GM23338 (cell line): ENCODE data around the gene ALPG. TPM values are rescaled to one million over a fixed set of nuclear protein-coding genes. Genes with fewer than 3 reads are reported as not detected.

Experiments used
- ATAC-seq: fragments of 200-7000 bp; cut with Tn5 transposase; 3 replicates; pipeline ENCODE4 v1.9.1; 2020
- DNase-seq: peaks from one replicate; pipeline ENCODE4 v3.0.0-alpha.2; 2015; ENCODE audit warnings: low spot score
- H2AFZ ChIP-seq: fragments of 200-600 bp; sonication (generic); 2 replicates; pipeline ENCODE4 v1.8.0; 2016; ENCODE audit warnings: antibody characterized with exemption, mild to moderate bottlenecking, moderate library complexity
- H3F3A ChIP-seq: fragments of 200-600 bp; sonication (generic); replicated peaks from 2 replicates; pipeline ENCODE4 v1.8.0; 2017; ENCODE audit warnings: antibody characterized with exemption, mixed run types, low read depth
- H3K27ac ChIP-seq: fragments of 200-600 bp; sonication (generic); 2 replicates; pipeline ENCODE4 v1.6.1; 2016; ENCODE audit warnings: low read depth
- H3K27me3 ChIP-seq: fragments of 200-600 bp; sonication (generic); 2 replicates; pipeline ENCODE4 v1.8.0; 2016; ENCODE audit warnings: mild to moderate bottlenecking, mixed run types, moderate library complexity; ENCODE audit not compliant: insufficient read depth
- H3K36me3 ChIP-seq: fragments of 200-600 bp; sonication (generic); 2 replicates; pipeline ENCODE4 v1.8.0; 2016; ENCODE audit warnings: mild to moderate bottlenecking; ENCODE audit not compliant: insufficient read depth
- H3K4me1 ChIP-seq: fragments of 200-600 bp; sonication (generic); 2 replicates; pipeline ENCODE4 v1.8.0; 2016; ENCODE audit warnings: mild to moderate bottlenecking, moderate library complexity; ENCODE audit not compliant: insufficient read depth
- H3K4me2 ChIP-seq: fragments of 200-600 bp; sonication (generic); 2 replicates; pipeline ENCODE4 v1.7.1; 2017; ENCODE audit warnings: mixed run types
- H3K4me3 ChIP-seq: fragments of 200-600 bp; sonication (generic); 2 replicates; pipeline ENCODE4 v1.6.1; 2016; ENCODE audit warnings: mixed run types
- H3K79me2 ChIP-seq: fragments of 200-600 bp; sonication (generic); replicated peaks from 2 replicates; pipeline ENCODE4 v1.8.0; 2017; ENCODE audit warnings: mild to moderate bottlenecking; ENCODE audit not compliant: insufficient read depth
- H3K9me2 ChIP-seq: fragments of 200-600 bp; sonication (generic); 2 replicates; pipeline ENCODE4 v1.8.0; 2017; ENCODE audit not compliant: insufficient read depth
- H4K20me1 ChIP-seq: fragments of 200-600 bp; sonication (generic); replicated peaks from 2 replicates; pipeline ENCODE4 v1.8.0; 2017; ENCODE audit warnings: mild to moderate bottlenecking; ENCODE audit not compliant: insufficient read depth
- H3K27ac Mint-ChIP-seq: 2 replicates; pipeline ENCODE4 v1.8.0; 2020; ENCODE audit warnings: inconsistent platforms, mild to moderate bottlenecking, moderate library complexity, mixed read lengths
- H3K27me3 Mint-ChIP-seq: 3 replicates; pipeline ENCODE4 v1.8.0; 2022; ENCODE audit warnings: low read depth, mild to moderate bottlenecking, moderate library complexity, mixed read lengths, inconsistent platforms; ENCODE audit not compliant: insufficient read depth, poor library complexity
- H3K36me3 Mint-ChIP-seq: 3 replicates; pipeline ENCODE4 v1.8.0; 2021; ENCODE audit warnings: low read depth, mild to moderate bottlenecking, inconsistent platforms, moderate library complexity, mixed read lengths
- H3K4me1 Mint-ChIP-seq: 3 replicates; pipeline ENCODE4 v1.8.0; 2020; ENCODE audit warnings: mild to moderate bottlenecking, inconsistent platforms, mixed read lengths
- H3K4me3 Mint-ChIP-seq: 3 replicates; pipeline ENCODE4 v1.8.0; 2021; ENCODE audit warnings: moderate library complexity, mild to moderate bottlenecking, inconsistent platforms, mixed read lengths
- H3K9me3 Mint-ChIP-seq: 3 replicates; pipeline ENCODE4 v1.8.0; 2020; ENCODE audit warnings: moderate library complexity, mild to moderate bottlenecking, inconsistent platforms, mixed read lengths
- CREB1 ChIP-seq: fragments of 250-450 bp; sonication (Bioruptor Pico); IDR thresholded peaks from 2 replicates; pipeline ENCODE4 v1.5.0; 2020; ENCODE audit warnings: low read depth, mild to moderate bottlenecking, moderate library complexity
- ETS1 ChIP-seq: IDR thresholded peaks from 2 replicates; pipeline ENCODE4 v1.6.1; 2016; ENCODE audit warnings: antibody characterized with exemption
- EZH2 ChIP-seq: fragments of 200-600 bp; sonication (generic); IDR thresholded peaks from one replicate; pipeline ENCODE4 v1.8.0; 2017; ENCODE audit warnings: antibody characterized with exemption, mild to moderate bottlenecking, low read depth; ENCODE audit not compliant: unreplicated experiment
- EZH2phosphoT487 ChIP-seq: fragments of 200-600 bp; sonication (generic); IDR thresholded peaks from one replicate; pipeline ENCODE4 v1.8.1; 2018; ENCODE audit warnings: antibody characterized with exemption; ENCODE audit not compliant: unreplicated experiment
- JUNB ChIP-seq: IDR thresholded peaks from one replicate; pipeline ENCODE4 v1.6.1; 2016; ENCODE audit warnings: antibody characterized with exemption; ENCODE audit not compliant: unreplicated experiment
- NANOG ChIP-seq: IDR thresholded peaks from 2 replicates; pipeline ENCODE4 v1.6.1; 2016; ENCODE audit warnings: antibody characterized with exemption, borderline replicate concordance
- POLR2AphosphoS5 ChIP-seq: IDR thresholded peaks from 2 replicates; pipeline ENCODE4 v1.6.1; 2016; ENCODE audit warnings: antibody characterized with exemption, low read depth
- REST ChIP-seq: IDR thresholded peaks from one replicate; pipeline ENCODE4 v1.6.1; 2018; ENCODE audit warnings: antibody characterized with exemption; ENCODE audit not compliant: unreplicated experiment
- STAT1 ChIP-seq: IDR thresholded peaks from one replicate; pipeline ENCODE4 v1.6.1; 2016; ENCODE audit warnings: antibody characterized with exemption; ENCODE audit not compliant: unreplicated experiment
- ZNF114 ChIP-seq: fragments of 250-450 bp; sonication (Bioruptor Pico); IDR thresholded peaks from 2 replicates; pipeline ENCODE4 v1.5.0; 2020; ENCODE audit warnings: mild to moderate bottlenecking, moderate library complexity
- ZNF331 ChIP-seq: fragments of 250-450 bp; sonication (Bioruptor Pico); IDR thresholded peaks from 2 replicates; pipeline ENCODE4 v1.5.0; 2020; ENCODE audit warnings: low read depth, mild to moderate bottlenecking, moderate library complexity
- polyA plus RNA-seq: library from polyadenylated mRNA; unstranded; fragments of >200 nt; fragmentation: Nextera tagmentation; extraction: Ambion mirVana; gene quantifications from 2 replicates; pipeline ENCODE4 v1.2.1, GENCODE V29; 2016
- total RNA-seq: library from RNA; depleted of rRNA; stranded (reverse); fragments of >200 nt; shearing (Covaris generic); gene quantifications from 2 replicates; pipeline ENCODE4 v1.2.3, GENCODE V29; 2014
- TF ChIP-seq, protein P1 (sequence below): fragments of 250-450 bp; sonication (Bioruptor Pico); IDR thresholded peaks from 2 replicates; pipeline ENCODE4 v1.5.0; 2020; ENCODE audit warnings: mild to moderate bottlenecking, moderate library complexity

The ALPG gene
- total and polyA plus RNA-seq, 2 experiments from 2014 or later = 0.89 to 2.5 TPM

DNA sequence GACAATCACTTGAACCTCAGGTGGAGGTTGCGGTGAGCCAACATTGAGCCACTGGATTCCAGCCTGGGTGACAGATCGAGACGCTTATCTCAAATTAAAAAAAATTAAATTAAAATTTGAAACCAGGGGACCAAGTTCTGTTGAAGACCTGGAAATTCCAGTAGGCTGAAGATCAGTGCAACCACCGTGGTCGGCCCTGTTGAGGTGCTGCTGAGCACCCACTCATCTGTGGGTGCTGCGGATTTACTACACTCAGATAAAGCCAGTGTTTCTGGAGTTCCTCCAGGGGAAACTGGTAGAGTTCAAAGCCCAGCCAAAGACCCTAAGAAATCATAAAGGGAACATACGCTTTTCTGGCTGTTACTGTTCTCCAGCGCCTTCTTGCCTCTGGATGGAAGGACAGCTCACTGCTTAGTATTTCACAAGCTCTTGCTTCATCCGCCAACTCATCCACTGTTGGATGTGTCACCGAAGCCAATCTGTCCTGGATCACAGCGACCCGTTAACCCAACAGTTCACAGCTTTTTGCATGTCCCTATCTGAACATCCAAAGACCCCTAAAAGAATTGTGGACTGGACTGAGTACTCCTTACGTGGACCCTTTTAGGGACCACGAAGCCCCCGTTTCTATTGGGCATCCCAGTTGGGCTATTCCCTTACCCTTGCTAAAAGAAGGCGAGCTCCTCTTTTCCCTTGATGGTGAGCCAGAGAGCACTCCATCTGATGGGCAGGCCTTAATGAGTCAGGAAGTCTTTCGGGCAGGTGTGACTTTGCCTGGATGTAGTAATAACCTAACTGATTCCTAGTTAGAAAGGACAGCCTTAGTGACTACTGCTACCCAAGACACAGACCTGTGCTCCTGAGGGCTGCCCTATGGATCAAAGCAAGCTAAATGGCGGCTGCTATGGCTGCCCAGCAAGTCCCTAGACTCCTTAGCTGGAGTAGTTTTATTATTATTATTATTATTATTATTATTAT is 34.1 kb upstream of the ALPG start:
- Mint-ChIP-seq H3K27ac (no peak overlapping the region), H3K4me3 (no peak overlapping the region), H3K9me3 (no peaks in the 10 kb centered on the region), H3K36me3 (no peaks in the 10 kb centered on the region), H3K4me1 (peaks cover 31% of the 10 kb centered on the region), H3K27me3 (peaks cover 2% of the 10 kb centered on the region)
- Histone ChIP-seq H3K9me2 (no peaks in the 10 kb centered on the region), H2AFZ (no peak overlapping the region), H4K20me1 (no peaks in the 10 kb centered on the region), H3K36me3 (no peaks in the 10 kb centered on the region), H3F3A (0 out of 2 replicates have a peak, but pooled peaks cover 4% of the 10 kb centered on the region), H3K27me3 (no peaks in the 10 kb centered on the region), H3K79me2 (no peaks in the 10 kb centered on the region), H3K4me1 (peaks cover 7% of the 10 kb centered on the region; the same call in 1 of the 2 replicates), H3K27ac (no peak overlapping the region), H3K4me3 (no peak overlapping the region), H3K4me2 (no peak overlapping the region)
- DNase-seq = no peak
- ATAC-seq = no peak
- TF ChIP-seq ETS1 (no peak), CREB1 (CRISPR knock-in tag) (no peak), ZNF114 (CRISPR knock-in tag) (no peak), POLR2AphosphoS5 (no peak), JUNB (no peak), NANOG (no peak), REST (no peak), STAT1 (no peak), ZNF331 (CRISPR knock-in tag) (no peak), EZH2 (no peak), EZH2phosphoT487 (no peak)
- TF ChIP-seq, protein P1, sequence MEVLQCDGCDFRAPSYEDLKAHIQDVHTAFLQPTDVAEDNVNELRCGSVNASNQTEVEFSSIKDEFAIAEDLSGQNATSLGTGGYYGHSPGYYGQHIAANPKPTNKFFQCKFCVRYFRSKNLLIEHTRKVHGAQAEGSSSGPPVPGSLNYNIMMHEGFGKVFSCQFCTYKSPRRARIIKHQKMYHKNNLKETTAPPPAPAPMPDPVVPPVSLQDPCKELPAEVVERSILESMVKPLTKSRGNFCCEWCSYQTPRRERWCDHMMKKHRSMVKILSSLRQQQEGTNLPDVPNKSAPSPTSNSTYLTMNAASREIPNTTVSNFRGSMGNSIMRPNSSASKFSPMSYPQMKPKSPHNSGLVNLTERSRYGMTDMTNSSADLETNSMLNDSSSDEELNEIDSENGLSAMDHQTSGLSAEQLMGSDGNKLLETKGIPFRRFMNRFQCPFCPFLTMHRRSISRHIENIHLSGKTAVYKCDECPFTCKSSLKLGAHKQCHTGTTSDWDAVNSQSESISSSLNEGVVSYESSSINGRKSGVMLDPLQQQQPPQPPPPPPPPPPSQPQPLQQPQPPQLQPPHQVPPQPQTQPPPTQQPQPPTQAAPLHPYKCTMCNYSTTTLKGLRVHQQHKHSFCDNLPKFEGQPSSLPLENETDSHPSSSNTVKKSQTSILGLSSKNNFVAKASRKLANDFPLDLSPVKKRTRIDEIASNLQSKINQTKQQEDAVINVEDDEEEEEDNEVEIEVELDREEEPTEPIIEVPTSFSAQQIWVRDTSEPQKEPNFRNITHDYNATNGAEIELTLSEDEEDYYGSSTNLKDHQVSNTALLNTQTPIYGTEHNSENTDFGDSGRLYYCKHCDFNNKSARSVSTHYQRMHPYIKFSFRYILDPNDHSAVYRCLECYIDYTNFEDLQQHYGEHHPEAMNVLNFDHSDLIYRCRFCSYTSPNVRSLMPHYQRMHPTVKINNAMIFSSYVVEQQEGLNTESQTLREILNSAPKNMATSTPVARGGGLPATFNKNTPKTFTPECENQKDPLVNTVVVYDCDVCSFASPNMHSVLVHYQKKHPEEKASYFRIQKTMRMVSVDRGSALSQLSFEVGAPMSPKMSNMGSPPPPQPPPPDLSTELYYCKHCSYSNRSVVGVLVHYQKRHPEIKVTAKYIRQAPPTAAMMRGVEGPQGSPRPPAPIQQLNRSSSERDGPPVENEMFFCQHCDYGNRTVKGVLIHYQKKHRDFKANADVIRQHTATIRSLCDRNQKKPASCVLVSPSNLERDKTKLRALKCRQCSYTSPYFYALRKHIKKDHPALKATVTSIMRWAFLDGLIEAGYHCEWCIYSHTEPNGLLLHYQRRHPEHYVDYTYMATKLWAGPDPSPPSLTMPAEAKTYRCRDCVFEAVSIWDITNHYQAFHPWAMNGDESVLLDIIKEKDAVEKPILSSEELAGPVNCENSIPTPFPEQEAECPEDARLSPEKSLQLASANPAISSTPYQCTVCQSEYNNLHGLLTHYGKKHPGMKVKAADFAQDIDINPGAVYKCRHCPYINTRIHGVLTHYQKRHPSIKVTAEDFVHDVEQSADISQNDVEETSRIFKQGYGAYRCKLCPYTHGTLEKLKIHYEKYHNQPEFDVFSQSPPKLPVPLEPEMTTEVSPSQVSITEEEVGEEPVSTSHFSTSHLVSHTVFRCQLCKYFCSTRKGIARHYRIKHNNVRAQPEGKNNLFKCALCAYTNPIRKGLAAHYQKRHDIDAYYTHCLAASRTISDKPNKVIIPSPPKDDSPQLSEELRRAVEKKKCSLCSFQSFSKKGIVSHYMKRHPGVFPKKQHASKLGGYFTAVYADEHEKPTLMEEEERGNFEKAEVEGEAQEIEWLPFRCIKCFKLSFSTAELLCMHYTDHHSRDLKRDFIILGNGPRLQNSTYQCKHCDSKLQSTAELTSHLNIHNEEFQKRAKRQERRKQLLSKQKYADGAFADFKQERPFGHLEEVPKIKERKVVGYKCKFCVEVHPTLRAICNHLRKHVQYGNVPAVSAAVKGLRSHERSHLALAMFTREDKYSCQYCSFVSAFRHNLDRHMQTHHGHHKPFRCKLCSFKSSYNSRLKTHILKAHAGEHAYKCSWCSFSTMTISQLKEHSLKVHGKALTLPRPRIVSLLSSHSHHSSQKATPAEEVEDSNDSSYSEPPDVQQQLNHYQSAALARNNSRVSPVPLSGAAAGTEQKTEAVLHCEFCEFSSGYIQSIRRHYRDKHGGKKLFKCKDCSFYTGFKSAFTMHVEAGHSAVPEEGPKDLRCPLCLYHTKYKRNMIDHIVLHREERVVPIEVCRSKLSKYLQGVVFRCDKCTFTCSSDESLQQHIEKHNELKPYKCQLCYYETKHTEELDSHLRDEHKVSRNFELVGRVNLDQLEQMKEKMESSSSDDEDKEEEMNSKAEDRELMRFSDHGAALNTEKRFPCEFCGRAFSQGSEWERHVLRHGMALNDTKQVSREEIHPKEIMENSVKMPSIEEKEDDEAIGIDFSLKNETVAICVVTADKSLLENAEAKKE (CRISPR knock-in tag) = no peak
